KBM-7 (cell line): ENCODE data around the gene SLC25A19.

ENCODE experiments used
- DNase-seq: peaks from one replicate; pipeline ENCODE4 v3.0.0-alpha.2; 2015
- in situ Hi-C: fragments of 300-500 bp; cut with MboI; formaldehyde crosslinking; loops from 2 replicates; pipeline ENCODE4 v1.14.3; 2020; ENCODE audit warnings: low sequenced_read_pairs, low pct_unique_long_range_greater_than_20kb, mixed read lengths

The SLC25A19 gene

DNA sequence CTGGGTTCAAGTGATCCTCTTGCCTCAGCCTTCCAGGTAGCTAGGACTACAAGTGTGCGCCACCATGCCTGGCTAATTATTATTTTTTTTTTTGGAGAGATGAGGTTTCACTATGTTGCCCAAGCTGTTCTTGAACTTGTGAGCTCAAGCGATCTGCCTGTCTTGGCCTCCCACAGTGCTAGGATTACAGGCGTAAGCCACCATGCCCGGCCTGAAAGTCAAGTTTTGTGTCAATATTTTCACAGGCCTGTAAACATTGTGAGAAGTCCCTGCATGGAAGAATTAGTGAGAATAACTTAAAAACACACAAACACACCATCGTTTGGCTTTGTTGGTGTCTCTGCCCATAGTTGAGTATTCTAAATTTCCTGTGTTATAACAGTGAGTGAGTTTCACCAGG, 61.5 kb downstream of the SLC25A19 start:
- in situ Hi-C loops = no loop called here
- DNase-seq = no peak

DNA sequence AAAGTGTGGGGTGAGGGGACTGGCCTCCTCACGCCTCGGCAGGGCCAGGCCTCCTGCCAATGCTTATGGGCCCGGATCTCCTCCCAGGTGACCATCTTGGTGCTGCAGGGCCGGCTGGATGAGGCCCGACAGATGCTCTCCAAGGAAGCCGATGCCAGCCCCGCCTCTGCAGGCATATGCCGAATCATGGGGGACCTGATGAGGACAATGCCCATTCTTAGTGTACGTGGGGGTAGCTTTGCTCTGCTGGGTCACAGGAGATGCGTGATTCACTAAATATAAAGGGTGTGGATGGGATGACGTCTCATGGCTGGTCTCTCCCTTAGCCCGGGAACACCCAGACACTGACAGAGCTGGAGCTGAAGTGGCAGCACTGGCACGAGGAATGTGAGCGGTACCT, 64.2 kb downstream of the SLC25A19 start:
- in situ Hi-C loops = no loop called here
- DNase-seq = no peak
